Natural killer cell treated with Interleukin-12 subunit alpha and Interleukin-12 subunit beta and Interleukin-15 and Interleukin-18, amount 100 ng/mL, for 72 hours (primary cell): ENCODE results near the gene SKP1. TPM values are rescaled to one million over a fixed set of nuclear protein-coding genes. Genes with fewer than 3 reads are reported as not detected.
"Not testable (repeated sequence)": the region's sequence is repeated elsewhere in the genome, so short reads cannot be mapped to it uniquely, and the experiment has no call there.

Experiments used
- ATAC-seq, 2 donors: fragments of 150-1000 bp; cut with Tn5 transposase in 1 of 2; sonication (Bioruptor Pico), chemical (Tn5 transposase) in 1 of 2; 2 replicates each; pipeline ENCODE4 v1.10.0; 2021
- DNase-seq: peaks from one replicate; pipeline ENCODE4 v3.0.0; 2022; ENCODE audit warnings: low spot score
- H3K27ac Mint-ChIP-seq, 2 donors: 1 replicate in 1 of 2; 2 replicates in 1 of 2; pipeline ENCODE4 v1.8.0; 2022; ENCODE audit warnings: mixed read lengths in 2 of 2, mild to moderate bottlenecking in 1 of 2, moderate library complexity in 1 of 2
- H3K27me3 Mint-ChIP-seq, 2 donors: 1 replicate in 1 of 2; 2 replicates in 1 of 2; pipeline ENCODE4 v1.8.0; 2022; ENCODE audit warnings: mixed read lengths in 2 of 2
- H3K36me3 Mint-ChIP-seq: one replicate; pipeline ENCODE4 v1.8.0; 2022; ENCODE audit warnings: mixed read lengths
- H3K4me1 Mint-ChIP-seq, 2 donors: 1 replicate in 1 of 2; 2 replicates in 1 of 2; pipeline ENCODE4 v1.8.0; 2022; ENCODE audit warnings: low read depth in 2 of 2, mixed read lengths in 2 of 2, mild to moderate bottlenecking in 1 of 2
- H3K4me3 Mint-ChIP-seq: one replicate; pipeline ENCODE4 v1.8.0; 2022; ENCODE audit warnings: mixed read lengths
- H3K9me3 Mint-ChIP-seq: 2 replicates; pipeline ENCODE4 v1.8.0; 2022; ENCODE audit warnings: mixed read lengths
- total RNA-seq, 2 donors: library from RNA; stranded (reverse); gene quantifications; one replicate each; pipeline ENCODE4 v1.2.3, GENCODE V29; 2022

Gene SKP1
- total RNA-seq, 2 donors from 2014 or later: 162 to 210 TPM

DNA sequence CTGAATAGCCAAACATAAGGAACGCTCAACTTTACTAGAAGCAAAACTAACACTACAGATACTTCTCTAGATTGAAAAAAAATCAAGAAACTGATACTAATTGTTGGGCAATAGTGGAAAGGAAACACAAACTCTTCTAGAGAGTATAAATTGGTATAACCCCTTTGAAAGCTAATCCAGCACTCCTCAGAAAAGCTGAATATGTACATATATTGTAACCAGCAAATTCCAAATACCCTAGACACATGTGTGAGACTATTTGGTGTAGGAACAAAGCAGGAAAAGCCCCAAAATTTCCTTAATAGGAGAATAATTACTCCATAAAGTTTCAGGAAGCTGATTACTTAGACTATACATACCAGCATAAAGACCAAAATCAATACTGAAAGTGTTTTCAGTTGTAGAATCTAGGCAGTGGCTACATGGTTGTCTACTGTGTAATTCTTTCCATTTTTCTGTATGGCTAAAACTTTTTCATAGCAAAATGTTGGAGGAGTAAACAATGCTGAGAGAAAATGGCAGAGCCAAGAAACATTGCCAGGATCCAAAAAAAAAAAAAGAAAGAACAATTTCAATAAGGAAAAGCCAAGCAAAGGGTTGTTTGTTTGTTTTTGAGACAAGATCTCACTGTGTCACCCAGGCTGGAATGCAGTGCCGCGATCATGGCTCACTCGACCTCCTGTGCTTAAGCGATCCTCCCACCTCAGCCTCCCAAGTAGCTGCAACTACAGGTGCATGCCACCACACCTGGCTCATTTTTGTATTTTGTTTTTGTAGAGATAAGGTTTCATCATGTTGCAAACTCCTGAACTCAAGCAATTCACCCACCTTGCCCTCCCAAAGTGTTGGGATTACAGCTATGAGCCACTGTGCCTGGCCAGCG, 15.0 kb downstream of the SKP1 start:
- ATAC-seq (no peak), DNase-seq (no peak)
- H3K9me3 Mint-ChIP-seq: no peaks in the 10 kb centered on the region
- H3K4me3 Mint-ChIP-seq: no peak overlapping the region
- no peak overlapping the region for H3K27ac Mint-ChIP-seq
- no peaks in the 10 kb centered on the region for H3K27me3 Mint-ChIP-seq
- peaks cover 11 to 12% of the 10 kb centered on the region in 2 donors for H3K4me1 Mint-ChIP-seq
- H3K36me3 Mint-ChIP-seq: peaks cover 50% of the 10 kb centered on the region

GRCh38 chr5:134153657-134154056, 23.1 kb downstream of the SKP1 start:
- Mint-ChIP-seq H3K4me3 (no peak overlapping the region), H3K36me3 (peaks cover 34% of the 10 kb centered on the region), H3K27me3 (no peaks in the 10 kb centered on the region), H3K4me1 (peaks cover 18 to 21% of the 10 kb centered on the region in 2 donors), H3K27ac (peak overlapping the region in 1 of 2 donors; percentile 26), H3K9me3 (no peaks in the 10 kb centered on the region)
- DNase-seq: no peak
- no peak for ATAC-seq

DNA sequence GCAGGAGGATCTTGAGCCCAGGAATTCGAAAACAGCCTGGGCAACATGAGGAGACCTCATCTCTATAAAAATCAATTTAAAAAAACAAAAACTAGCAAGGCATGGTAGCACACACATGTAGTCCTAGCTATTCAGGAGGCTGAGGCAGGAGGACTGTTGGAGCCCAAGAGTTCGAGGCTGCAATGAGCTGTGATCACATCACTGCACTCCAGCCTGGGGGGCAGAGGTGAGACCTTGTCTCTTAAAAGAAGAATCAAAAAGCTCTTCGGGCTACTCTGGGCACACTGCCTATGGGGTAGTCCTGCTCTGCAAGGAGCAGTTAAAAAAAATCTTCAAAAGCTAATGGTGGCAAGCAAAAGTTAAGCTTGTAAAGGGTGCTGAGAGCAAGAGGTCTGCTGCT, 23.5 kb downstream of the SKP1 start:
- ATAC-seq: no peak
- H3K27me3 Mint-ChIP-seq: no peaks in the 10 kb centered on the region
- H3K36me3 Mint-ChIP-seq: peaks cover 31% of the 10 kb centered on the region
- H3K27ac Mint-ChIP-seq: peak overlapping the region in 1 of 2 donors; percentile 26
- no peak overlapping the region for H3K4me3 Mint-ChIP-seq
- H3K9me3 Mint-ChIP-seq: no peaks in the 10 kb centered on the region
- H3K4me1 Mint-ChIP-seq: peaks cover 18 to 21% of the 10 kb centered on the region in 2 donors
- no peak for DNase-seq

GRCh38 chr5:134152173-134152832, 24.4 kb downstream of the SKP1 start:
- ATAC-seq, H3K9me3 Mint-ChIP-seq, H3K27me3 Mint-ChIP-seq, H3K4me3 Mint-ChIP-seq, DNase-seq, H3K27ac Mint-ChIP-seq: not testable (repeated sequence)
- peaks cover 18 to 21% of the 10 kb centered on the region in 2 donors for H3K4me1 Mint-ChIP-seq
- H3K36me3 Mint-ChIP-seq: peaks cover 23% of the 10 kb centered on the region

- H3K27me3 Mint-ChIP-seq: no peaks in the 10 kb centered on the region
- no peaks in the 10 kb centered on the region for H3K9me3 Mint-ChIP-seq
- no peak overlapping the region for H3K27ac Mint-ChIP-seq
- H3K4me3 Mint-ChIP-seq: no peak overlapping the region
- peaks cover 23% of the 10 kb centered on the region for H3K36me3 Mint-ChIP-seq
- ATAC-seq (no peak), DNase-seq (no peak)
- H3K4me1 Mint-ChIP-seq: peaks cover 18 to 24% of the 10 kb centered on the region in 2 donors
Measured at GRCh38 chr5:134151723-134152122, 25.0 kb downstream of the SKP1 start.

DNA sequence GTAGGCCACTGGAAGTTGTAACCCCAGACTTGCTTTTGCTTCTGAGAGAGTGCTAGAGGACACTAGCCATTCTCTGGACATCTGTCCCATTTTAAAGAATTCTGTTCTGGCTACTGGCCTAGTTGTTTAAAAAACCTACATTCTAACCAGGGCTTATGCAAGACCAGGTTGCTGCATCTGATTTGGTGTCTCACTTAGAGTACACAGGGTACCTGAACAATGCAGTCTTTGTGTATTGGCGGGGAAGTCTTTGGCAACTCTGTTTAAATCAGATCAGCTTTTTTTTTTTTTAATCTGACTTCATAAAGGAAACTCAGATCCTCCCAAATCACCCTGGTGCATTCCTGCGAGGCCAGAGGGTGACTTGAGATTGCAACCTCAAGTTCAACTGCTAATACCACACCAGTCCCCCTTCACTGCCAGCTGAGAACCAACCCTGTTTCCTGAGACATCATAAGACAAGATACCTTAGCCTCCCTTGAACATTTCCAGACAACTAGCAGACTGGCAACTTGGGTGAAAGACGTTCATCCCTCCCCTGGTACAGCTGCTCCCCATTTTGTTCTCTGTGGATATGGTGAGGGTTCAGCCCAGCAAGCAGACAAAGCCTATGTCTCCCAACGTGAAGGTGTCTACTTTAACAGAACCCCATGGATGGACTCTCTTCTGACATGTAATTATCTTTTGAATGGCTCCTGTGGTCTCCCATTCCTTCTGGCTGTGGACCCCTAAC, 27.0 kb downstream of the SKP1 start:
- peaks cover 17 to 26% of the 10 kb centered on the region in 2 donors for H3K4me1 Mint-ChIP-seq
- H3K27ac Mint-ChIP-seq: peak overlapping the region; percentile 18 to 45
- ATAC-seq: no peak
- peaks cover 13% of the 10 kb centered on the region for H3K36me3 Mint-ChIP-seq
- no peaks in the 10 kb centered on the region for H3K27me3 Mint-ChIP-seq
- no peak overlapping the region for H3K4me3 Mint-ChIP-seq
- DNase-seq: no peak
- no peaks in the 10 kb centered on the region for H3K9me3 Mint-ChIP-seq

GRCh38 chr5:134148986-134149539, 27.7 kb downstream of the SKP1 start:
- Mint-ChIP-seq H3K27me3 (no peaks in the 10 kb centered on the region), H3K4me3 (no peak overlapping the region), H3K27ac (no peak overlapping the region), H3K9me3 (no peaks in the 10 kb centered on the region), H3K4me1 (peaks cover 13 to 23% of the 10 kb centered on the region in 2 donors), H3K36me3 (peaks cover 11% of the 10 kb centered on the region)
- no peak for DNase-seq
- no peak for ATAC-seq

DNA sequence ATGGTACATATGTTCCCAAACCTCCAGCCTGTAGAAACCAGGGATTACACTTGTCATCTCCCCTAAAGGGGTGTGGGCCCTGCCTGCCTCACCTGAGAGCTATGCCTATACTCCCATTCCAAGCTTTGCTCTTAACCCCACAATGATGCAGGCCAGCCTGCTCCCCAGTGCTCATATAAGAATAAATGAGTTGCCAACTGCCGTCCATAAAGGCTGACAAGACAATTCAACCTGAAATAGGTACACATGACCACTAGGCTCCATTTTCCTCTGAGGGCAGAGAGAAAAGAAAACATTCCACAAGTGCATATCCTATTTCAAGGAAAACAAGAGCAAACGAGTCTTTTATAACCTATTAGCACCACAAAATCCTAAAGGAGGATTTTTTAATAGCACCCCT, 28.4 kb downstream of the SKP1 start:
- peaks cover 13 to 23% of the 10 kb centered on the region in 2 donors for H3K4me1 Mint-ChIP-seq

DNA sequence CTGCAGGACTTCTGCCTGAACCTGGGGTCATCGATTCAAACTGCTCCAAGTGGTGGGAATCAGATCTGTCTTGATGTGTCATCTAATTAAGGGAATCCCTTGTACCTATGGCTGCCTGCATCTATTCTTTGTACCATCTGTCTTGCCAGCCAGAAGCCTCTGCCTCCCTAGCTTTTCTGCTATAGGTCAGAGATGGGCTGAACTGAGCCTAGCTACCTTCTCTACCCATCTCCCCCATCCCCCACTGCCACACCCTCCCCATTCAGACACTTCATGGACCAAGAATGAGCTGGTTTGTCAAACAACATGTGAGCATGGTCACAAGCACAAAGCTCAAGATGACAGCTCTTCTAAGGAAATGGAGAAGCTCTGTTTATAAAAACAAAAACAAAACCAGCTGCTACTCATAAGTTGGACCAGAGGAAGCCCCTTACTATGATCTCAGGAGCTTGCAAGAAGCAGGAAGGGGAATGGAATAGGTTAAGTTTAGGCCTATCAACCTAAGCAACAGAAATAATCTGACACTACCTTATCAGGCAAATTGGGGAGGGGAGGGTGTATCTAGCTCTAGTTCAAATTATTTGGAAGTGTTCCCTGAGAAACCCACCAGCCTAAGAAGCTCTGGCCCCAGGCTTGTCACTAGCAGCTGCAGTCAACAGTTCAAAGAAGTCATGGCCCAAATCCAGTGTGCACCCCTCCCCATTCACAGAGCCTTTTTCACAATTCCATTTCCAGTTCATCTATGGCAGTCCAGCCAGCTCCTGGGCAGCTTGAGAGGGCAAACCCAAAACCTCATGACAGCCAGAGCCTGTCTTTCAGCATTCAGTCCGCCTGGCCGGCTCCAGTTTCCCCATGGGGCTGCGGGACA, 29.9 kb downstream of the SKP1 start:
- H3K9me3 Mint-ChIP-seq: no peaks in the 10 kb centered on the region
- H3K27ac Mint-ChIP-seq: peak overlapping the region in 1 of 2 donors; percentile 48
- peaks cover 7 to 24% of the 10 kb centered on the region in 2 donors for H3K4me1 Mint-ChIP-seq
- H3K27me3 Mint-ChIP-seq: no peaks in the 10 kb centered on the region
- H3K36me3 Mint-ChIP-seq: no peaks in the 10 kb centered on the region
- H3K4me3 Mint-ChIP-seq: no peak overlapping the region
- ATAC-seq (no peak), DNase-seq (no peak)

More for the DNA sequence above, 28.4 kb downstream of the SKP1 start:
- no peak overlapping the region for H3K27ac Mint-ChIP-seq
- ATAC-seq (no peak), DNase-seq (no peak)
- peaks cover 5% of the 10 kb centered on the region for H3K36me3 Mint-ChIP-seq
- no peaks in the 10 kb centered on the region for H3K9me3 Mint-ChIP-seq
- H3K4me3 Mint-ChIP-seq: no peak overlapping the region
- no peaks in the 10 kb centered on the region for H3K27me3 Mint-ChIP-seq

DNA sequence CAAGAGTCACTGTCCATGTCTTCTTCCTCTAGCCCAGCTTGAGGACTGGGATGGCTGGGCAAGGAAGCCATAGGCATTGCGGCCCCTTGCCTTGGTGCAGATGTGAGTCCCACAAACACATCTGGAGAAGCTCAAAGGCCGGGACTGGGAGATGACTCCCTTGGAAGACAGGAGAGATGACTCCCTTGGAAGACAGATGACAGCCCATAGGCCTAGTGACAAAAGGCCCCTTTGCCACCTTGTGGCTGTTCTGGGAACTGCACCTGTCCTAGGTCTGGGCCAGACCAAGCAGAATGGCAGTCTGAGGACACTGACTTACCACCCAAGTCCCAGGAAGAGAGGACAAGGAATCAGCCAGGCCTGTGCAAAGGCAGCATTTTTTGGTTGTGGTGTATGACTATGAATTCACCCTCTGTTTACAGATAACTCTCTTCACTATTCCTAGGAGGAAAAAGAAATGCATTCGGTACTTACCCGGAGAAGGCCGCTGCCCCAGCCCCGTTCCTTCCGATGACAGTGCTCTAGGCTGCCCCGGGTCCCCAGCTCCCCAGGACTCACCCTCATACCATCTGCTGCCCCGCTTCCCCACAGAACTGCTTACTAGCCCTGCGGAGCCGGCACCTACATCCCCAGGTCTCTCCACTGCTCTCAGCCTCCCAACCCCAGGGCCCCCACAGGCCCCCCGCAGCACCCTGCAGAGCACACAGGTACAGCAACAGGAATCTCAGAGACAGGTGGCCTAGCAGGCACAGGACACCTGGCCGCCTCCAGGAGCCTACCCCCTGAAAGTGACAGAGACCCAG, 30.8 kb downstream of the SKP1 start:
- no peaks in the 10 kb centered on the region for H3K27me3 Mint-ChIP-seq
- peak; percentile 80 for DNase-seq
- H3K9me3 Mint-ChIP-seq: no peaks in the 10 kb centered on the region
- H3K36me3 Mint-ChIP-seq: no peaks in the 10 kb centered on the region
- H3K4me1 Mint-ChIP-seq: peaks cover 15 to 33% of the 10 kb centered on the region in 2 donors
- H3K27ac Mint-ChIP-seq: no peak overlapping the region
- ATAC-seq: peak; percentile 81 to 83
- H3K4me3 Mint-ChIP-seq: no peak overlapping the region

- no peaks in the 10 kb centered on the region for H3K36me3 Mint-ChIP-seq
Measured at GRCh38 chr5:134145041-134145757, 31.6 kb downstream of the SKP1 start.

More at GRCh38 chr5:134145041-134145757, 31.6 kb downstream of the SKP1 start:
- peak; percentile 1 to 36 for ATAC-seq
- H3K4me1 Mint-ChIP-seq: peaks cover 23 to 39% of the 10 kb centered on the region in 2 donors
- no peak for DNase-seq
- H3K27me3 Mint-ChIP-seq: no peaks in the 10 kb centered on the region
- peak overlapping the region in 1 of 2 donors; percentile 48 for H3K27ac Mint-ChIP-seq
- no peak overlapping the region for H3K4me3 Mint-ChIP-seq
- no peaks in the 10 kb centered on the region for H3K9me3 Mint-ChIP-seq
